Sigmoid colon (tissue), 7 donors: ENCODE results near the gene PROX2. TPM values are rescaled to one million over a fixed set of nuclear protein-coding genes. Genes with fewer than 3 reads are reported as not detected.

Experiments
- DNase-seq: peaks from one replicate; pipeline ENCODE4 v3.0.0-alpha.2; 2019
- H3K27ac ChIP-seq, 4 donors: fragments of 200-600 bp; sonication (generic); one replicate each; pipeline ENCODE4 v1.5.1; 2016 to 2019; ENCODE audit warnings: mild to moderate bottlenecking in 1 of 4
- H3K27me3 ChIP-seq, 3 donors: fragments of 200-600 bp; sonication (generic); one replicate each; pipeline ENCODE4 v1.5.1; 2019; ENCODE audit warnings: mild to moderate bottlenecking in 1 of 3
- H3K36me3 ChIP-seq, 4 donors: fragments of 200-600 bp; sonication (generic); one replicate each; pipeline ENCODE4 v1.5.1; 2016 to 2019
- H3K4me1 ChIP-seq, 4 donors: fragments of 200-600 bp; sonication (generic); one replicate each; pipeline ENCODE4 v1.5.1; 2017 to 2019
- H3K4me3 ChIP-seq, 4 donors: fragments of 200-600 bp; sonication (generic); one replicate each; pipeline ENCODE4 v1.5.1; 2017 to 2019; ENCODE audit warnings: mild to moderate bottlenecking in 2 of 4, moderate library complexity in 1 of 4
- H3K9me3 ChIP-seq, 4 donors: fragments of 200-600 bp in 3 of 4; sonication (generic) in 3 of 4; one replicate each; pipeline versions ENCODE4 v1.5.1 to v1.6.1; 2013 to 2019
- CTCF ChIP-seq, 4 experiments: fragments of 450-650 bp in 3 of 4; fragments of 200-600 bp in 1 of 4; IDR thresholded peaks; one replicate each; pipeline ENCODE4 v1.5.1; 2016 to 2019; ENCODE audit warnings: antibody characterized with exemption in 4 of 4, mild to moderate bottlenecking in 3 of 4, moderate library complexity in 2 of 4
- EP300 ChIP-seq, 4 donors: sonication (generic); formaldehyde crosslinking; IDR thresholded peaks; one replicate each; pipeline ENCODE4 v1.6.1; 2017; ENCODE audit warnings: antibody characterized with exemption in 4 of 4
- POLR2A ChIP-seq, 2 donors: fragments of 450-650 bp; IDR thresholded peaks; one replicate each; pipeline ENCODE4 v1.6.1; 2016; ENCODE audit warnings: antibody characterized with exemption in 2 of 2, mild to moderate bottlenecking in 2 of 2, moderate library complexity in 2 of 2
- POLR2AphosphoS5 ChIP-seq, 4 donors: sonication (generic); formaldehyde crosslinking; IDR thresholded peaks; one replicate each; pipeline ENCODE4 v1.6.1; 2017; ENCODE audit warnings: antibody characterized with exemption in 4 of 4
- WGBS, 2 donors: extraction: QIAGEN DNeasy Blood & Tissue Kit; methylation state at CpG; one replicate each; pipeline ENCODE4 v1.1.7; 2013; 5-methylcytosine and 5-hydroxymethylcytosine counted together
- intact Hi-C: fragments of 100-400 bp; cut with DNase I; formaldehyde crosslinking; loops from one replicate; pipeline ENCODE4 v1.15.1; 2023
- polyA plus RNA-seq, 3 donors: library from polyadenylated mRNA; stranded (reverse); fragments of 200-250 nt; gene quantifications; one replicate each; pipeline ENCODE4 v1.2.3, GENCODE V29; 2013
- total RNA-seq, 4 donors: library from RNA; depleted of rRNA; stranded (reverse); fragments of >200 nt; gene quantifications; one replicate each; pipeline ENCODE4 v1.1.0, GENCODE V29; 2016
- donor health status: healthy with polysubstance abuse.
- donor health status: Bipolar disorder and iron deficiency.
- donor health status: healthy.

Gene PROX2
- total and polyA plus RNA-seq, 7 donors: 0.01 to 0.16 TPM; not detected in 5

GRCh38 chr14:74918380-74918779 is 42.4 kb upstream of the PROX2 start:
- 94 to 97% methylated on average over 9 of the region's 9 CpGs for WGBS, 2 donors
- Histone ChIP-seq H3K9me3 (no peaks in the 10 kb centered on the region), H3K4me1 (peaks cover 0 to 30% (median 12%) of the 10 kb centered on the region in 4 donors), H3K27me3 (no peaks in the 10 kb centered on the region), H3K4me3 (no peak overlapping the region), H3K36me3 (peaks cover 0 to 9% (median 0%) of the 10 kb centered on the region in 4 donors), H3K27ac (peak overlapping the region in 1 of 4 donors; percentile 60)
- DNase-seq: peak; percentile 52
- intact Hi-C loops: no loop called here
- TF ChIP-seq POLR2A (IDR thresholded peaks at IDR 0.05): no peak
- TF ChIP-seq POLR2AphosphoS5 (IDR thresholded peaks at IDR 0.05): no peak
- TF ChIP-seq CTCF (IDR thresholded peaks at IDR 0.05): no peak
- TF ChIP-seq EP300 (IDR thresholded peaks at IDR 0.05): no peak

GRCh38 chr14:74917646-74918081 is 41.7 kb upstream of the PROX2 start:
- H3K9me3 ChIP-seq: no peaks in the 10 kb centered on the region
- H3K27me3 ChIP-seq: no peaks in the 10 kb centered on the region
- H3K36me3 ChIP-seq: peaks cover 0 to 9% (median 0%) of the 10 kb centered on the region in 4 donors
- H3K4me1 ChIP-seq: peaks cover 0 to 25% (median 8%) of the 10 kb centered on the region in 4 donors
- peak overlapping the region; percentile 19 to 60 (median 42) for H3K27ac ChIP-seq
- TF ChIP-seq POLR2A (IDR thresholded peaks at IDR 0.05) (no peak), POLR2AphosphoS5 (IDR thresholded peaks at IDR 0.05) (peak in 1 of 4 donors; percentile 9), EP300 (IDR thresholded peaks at IDR 0.05) (no peak), CTCF (IDR thresholded peaks at IDR 0.05) (no peak)
- H3K4me3 ChIP-seq: no peak overlapping the region
- DNase-seq: peak; percentile 89
- intact Hi-C loops: no loop called here
- 76 to 84% methylated on average over 13 of the region's 13 CpGs for WGBS, 2 donors

- TF ChIP-seq CTCF (IDR thresholded peaks at IDR 0.05) (no peak), POLR2A (IDR thresholded peaks at IDR 0.05) (no peak), EP300 (IDR thresholded peaks at IDR 0.05) (no peak), POLR2AphosphoS5 (IDR thresholded peaks at IDR 0.05) (no peak)
- intact Hi-C loops: no loop called here
- no peaks in the 10 kb centered on the region for H3K27me3 ChIP-seq
- DNase-seq: no peak
- H3K4me3 ChIP-seq: no peak overlapping the region
- peaks cover 0 to 9% (median 0%) of the 10 kb centered on the region in 4 donors for H3K36me3 ChIP-seq
- WGBS, 2 donors: 86 to 97% methylated on average over 5 of the region's 5 CpGs
- no peaks in the 10 kb centered on the region for H3K9me3 ChIP-seq
- peak overlapping the region; percentile 19 to 60 (median 42) for H3K27ac ChIP-seq
- H3K4me1 ChIP-seq: peaks cover 0 to 20% (median 6%) of the 10 kb centered on the region in 4 donors
Measured at GRCh38 chr14:74917178-74917543, 41.2 kb upstream of the PROX2 start.

GRCh38 chr14:74915826-74916225 is 39.9 kb upstream of the PROX2 start:
- DNase-seq: no peak
- peak overlapping the region in 1 of 4 donors; percentile 8 for H3K27ac ChIP-seq
- H3K27me3 ChIP-seq: no peaks in the 10 kb centered on the region
- H3K4me1 ChIP-seq: peaks cover 0 to 19% (median 5%) of the 10 kb centered on the region in 4 donors
- no peak overlapping the region for H3K4me3 ChIP-seq
- intact Hi-C loops: no loop called here
- no peaks in the 10 kb centered on the region for H3K9me3 ChIP-seq
- TF ChIP-seq CTCF (IDR thresholded peaks at IDR 0.05) (no peak), EP300 (IDR thresholded peaks at IDR 0.05) (no peak), POLR2A (IDR thresholded peaks at IDR 0.05) (no peak), POLR2AphosphoS5 (IDR thresholded peaks at IDR 0.05) (no peak)
- peaks cover 0 to 9% (median 0%) of the 10 kb centered on the region in 4 donors for H3K36me3 ChIP-seq
- 56 to 61% methylated on average over 7 of the region's 7 CpGs for WGBS, 2 donors

- H3K9me3 ChIP-seq: no peaks in the 10 kb centered on the region
- no peak overlapping the region for H3K4me3 ChIP-seq
- intact Hi-C loops: no loop called here
- H3K36me3 ChIP-seq: peaks cover 0 to 9% (median 0%) of the 10 kb centered on the region in 4 donors
- H3K27me3 ChIP-seq: no peaks in the 10 kb centered on the region
- WGBS, 2 donors: 91 to 92% methylated on average over 4 of the region's 4 CpGs
- H3K27ac ChIP-seq: no peak overlapping the region
- TF ChIP-seq POLR2AphosphoS5 (IDR thresholded peaks at IDR 0.05): no peak
- no peak for TF ChIP-seq CTCF (IDR thresholded peaks at IDR 0.05)
- no peak for TF ChIP-seq POLR2A (IDR thresholded peaks at IDR 0.05)
- no peak for TF ChIP-seq EP300 (IDR thresholded peaks at IDR 0.05)
- H3K4me1 ChIP-seq: peaks cover 0 to 19% (median 5%) of the 10 kb centered on the region in 4 donors
- DNase-seq: no peak
Measured at GRCh38 chr14:74915426-74915825, 39.5 kb upstream of the PROX2 start.
